GM12878 (cell line): Measurements from ENCODE around the gene CLPTM1L. TPM values are rescaled to one million over a fixed set of nuclear protein-coding genes. Genes with fewer than 3 reads are reported as not detected.

ENCODE experiments used
- ATAC-seq: fragments of 200-7000 bp; cut with Tn5 transposase; 3 replicates; pipeline ENCODE4 v1.9.1; 2020; ENCODE audit warnings: mild to moderate bottlenecking, moderate library complexity
- BruUV-seq: library from RNA; stranded (reverse); fragments of 400-500 nt; replicated peaks from 2 replicates; lab custom pipeline; 2021; lab: Mats Ljungman, UMichigan
- CTCF ChIA-PET: fragments of 300-600 bp; sonication (Branson Sonifier 250); formaldehyde crosslinking; extraction: SDS; loops from one replicate; lab custom pipeline; 2021; ENCODE audit warnings: inconsistent platforms; lab: Yijun Ruan, JAX
- POLR2A ChIA-PET: fragments of 350-600 bp; formaldehyde crosslinking; extraction: SDS; loops from one replicate; lab custom pipeline; 2021; ENCODE audit warnings: inconsistent platforms; lab: Charles Lee
- RAD21 ChIA-PET: fragments of 300-600 bp; sonication (Branson Sonifier 250); formaldehyde crosslinking; loops from one replicate; lab custom pipeline; 2023; ENCODE audit warnings: antibody characterized with exemption; ENCODE audit not compliant: unreplicated experiment; lab: Charles Lee
- SMC1A ChIA-PET: fragments of 300-600 bp; sonication (Branson Sonifier 250); formaldehyde crosslinking; loops from one replicate; lab custom pipeline; 2023; ENCODE audit not compliant: unreplicated experiment, uncharacterized antibody; lab: Charles Lee
- DNase-seq: peaks from one replicate; pipeline ENCODE4 v3.0.0-alpha.2; 2011; ENCODE audit warnings: low read depth, low spot score
- FAIRE-seq: peaks from 3 replicates; lab custom pipeline; 2011; peaks lifted over from hg19 to GRCh38; lab: Jason Lieb, UNC
- H2AFZ ChIP-seq: 2 replicates; pipeline ENCODE4 v1.6.0; 2011; ENCODE audit warnings: low read depth, low read length, control low read depth; ENCODE audit not compliant: control insufficient read depth
- H3K27ac ChIP-seq: 2 replicates; pipeline ENCODE4 v1.5.1; 2011; ENCODE audit warnings: control low read depth; ENCODE audit not compliant: control insufficient read depth, insufficient read depth
- H3K27me3 ChIP-seq, 2 experiments: replicated peaks in 1 of 2; 2 replicates each; pipeline versions ENCODE4 v1.6.0 to v1.6.1; 2011; ENCODE audit warnings: low read length in 1 of 2; ENCODE audit not compliant: control insufficient read depth in 2 of 2, insufficient read depth in 2 of 2
- H3K36me3 ChIP-seq, 2 experiments: 2 replicates each; pipeline ENCODE4 v1.5.1; 2011; ENCODE audit warnings: low read length in 1 of 2; ENCODE audit not compliant: control insufficient read depth in 2 of 2, insufficient read depth in 2 of 2
- H3K4me1 ChIP-seq: 2 replicates; pipeline ENCODE4 v1.6.1; 2011; ENCODE audit warnings: mild to moderate bottlenecking, low read length, moderate library complexity, mixed read lengths; ENCODE audit not compliant: control insufficient read depth, insufficient read depth
- H3K4me2 ChIP-seq: 2 replicates; pipeline ENCODE4 v1.6.0; 2011; ENCODE audit warnings: control low read depth; ENCODE audit not compliant: control insufficient read depth, insufficient read depth
- H3K4me3 ChIP-seq: fragments of 200-600 bp; sonication (generic); 2 replicates; pipeline ENCODE4 v1.5.1; 2016
- H3K79me2 ChIP-seq: 2 replicates; pipeline ENCODE4 v1.6.0; 2011; ENCODE audit warnings: low read length; ENCODE audit not compliant: control insufficient read depth, insufficient read depth
- H3K9ac ChIP-seq: 2 replicates; pipeline ENCODE4 v1.8.0; 2011; ENCODE audit warnings: low read length, control low read depth, mixed read lengths; ENCODE audit not compliant: control insufficient read depth, insufficient read depth
- H3K9me3 ChIP-seq: replicated peaks from 3 replicates; pipeline ENCODE4 v1.5.1; 2011; ENCODE audit warnings: mild to moderate bottlenecking, low read length; ENCODE audit not compliant: control insufficient read depth, insufficient read depth
- H4K20me1 ChIP-seq: 2 replicates; pipeline ENCODE4 v1.6.0; 2011; ENCODE audit not compliant: control insufficient read depth, insufficient read depth
- BHLHE40 ChIP-seq, 2 experiments: fragments of 450-650 bp in 1 of 2; IDR thresholded peaks; 2 replicates each; pipeline ENCODE4 v1.6.1; 2011 to 2017; ENCODE audit warnings: low read depth in 2 of 2, borderline replicate concordance in 1 of 2, improper control_type of control experiment in 1 of 2, low read length in 1 of 2, mild to moderate bottlenecking in 1 of 2
- NR2F1 ChIP-seq: fragments of 450-650 bp; conservative IDR thresholded peaks from 2 replicates; pipeline ENCODE4 v1.6.1; 2017; ENCODE audit warnings: mild to moderate bottlenecking
- TARDBP ChIP-seq: IDR thresholded peaks from 2 replicates; pipeline ENCODE4 v1.6.1; 2016; ENCODE audit warnings: borderline replicate concordance
- WGBS: methylation state at CpG from one replicate; pipeline ENCODE4 v1.1.6; 2016; ENCODE audit warnings: low lambda C conversion rate; ENCODE audit not compliant: insufficient replicate concordance, insufficient coverage; ENCODE audit errors: missing lambda C conversion rate; 5-methylcytosine and 5-hydroxymethylcytosine counted together
- in situ Hi-C: fragments of 300-500 bp; cut with MboI; formaldehyde crosslinking; loops from 9 replicates; pipeline ENCODE4 v1.14.3; 2018; ENCODE audit warnings: mixed read lengths
- intact Hi-C: fragments of 100-400 bp; cut with micrococcal nuclease; formaldehyde crosslinking; loops from one replicate; pipeline ENCODE4 v1.14.2; 2022; ENCODE audit not compliant: unreplicated experiment
- polyA plus RNA-seq, 11 experiments: library from polyadenylated mRNA; depleted of rRNA in 4 of 11; unstranded in 6 of 11; stranded (reverse) in 5 of 11; fragments of >200 nt; fragmentation: Nextera tagmentation in 4 of 11; fragmentation: Illumina TruSeq in 1 of 11; extraction: Ambion mirVana in 4 of 11; extraction: Trizol in 1 of 11; gene quantifications; 1 replicate in 1 of 11; 2 replicates in 10 of 11; pipeline versions ENCODE4 v1.2.1 to v1.2.3, GENCODE V29; 2011 to 2016; ENCODE audit warnings: inconsistent platforms in 2 of 11, missing spikeins in 2 of 11, low read depth in 1 of 11
- total RNA-seq, 4 experiments: library from RNA; depleted of rRNA in 3 of 4; stranded (reverse); fragments of >200 nt in 3 of 4; fragmentation: Illumina TruSeq in 1 of 4; extraction: Trizol in 1 of 4; gene quantifications; 2 replicates each; pipeline versions ENCODE4 v1.2.1 to v1.2.3, GENCODE V29; 2013 to 2021
- TF ChIP-seq, protein P1 (sequence below): fragments of 450-650 bp; IDR thresholded peaks from 2 replicates; pipeline ENCODE4 v1.6.1; 2016; ENCODE audit warnings: mild to moderate bottlenecking, moderate library complexity, borderline replicate concordance

The CLPTM1L gene
- total and polyA plus RNA-seq, 10 of the 15 experiments (the other 5 are each of a cell fraction or from before 2014, with no cell fraction given), result 2.9 to 278 (median 135) TPM

DNA sequence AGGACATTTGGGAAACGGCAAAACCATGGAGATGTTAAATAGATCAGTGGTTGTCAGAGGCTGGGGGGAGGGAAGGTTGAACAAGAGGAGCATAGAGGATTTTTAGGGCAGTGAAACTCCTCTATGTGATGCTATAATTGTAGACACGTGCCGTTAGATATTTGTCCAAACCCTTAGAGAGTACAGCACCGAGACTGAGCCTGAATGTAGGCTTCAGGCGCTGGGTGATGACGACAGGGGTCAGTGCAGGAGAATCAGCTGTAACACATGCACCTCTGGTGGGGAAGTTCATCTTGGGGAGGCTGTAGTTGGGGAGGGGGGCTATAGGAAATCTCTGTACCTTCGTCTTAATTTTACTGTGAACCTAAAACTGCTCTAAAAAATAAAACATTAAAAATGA, 22.2 kb upstream of the CLPTM1L start:
- POLR2A ChIA-PET, result no interaction called here

More for the DNA sequence above, 22.2 kb upstream of the CLPTM1L start:
- Histone ChIP-seq H3K4me3 (no peak overlapping the region), H2AFZ (no peak overlapping the region), H3K79me2 (no peaks in the 10 kb centered on the region), H3K9ac (no peak overlapping the region), H3K4me1 (peaks cover 9% of the 10 kb centered on the region), H3K27ac (no peak overlapping the region), H3K4me2 (no peak overlapping the region), H3K36me3 (no peaks in the 10 kb centered on the region), H3K9me3 (no peaks in the 10 kb centered on the region), H3K27me3 (no peaks in the 10 kb centered on the region; a peak in 2 of 4 replicates), H4K20me1 (no peaks in the 10 kb centered on the region)
- ChIA-PET CTCF (no interaction called here), RAD21 (no interaction called here), SMC1A (no interaction called here)
- in situ Hi-C loops, result no loop called here
- peak in 1 of 2 experiments; percentile 41; a peak in 1 of 4 replicates for TF ChIP-seq BHLHE40 (IDR thresholded peaks at IDR 0.05; ENCODE audit: borderline replicate concordance in 1 of 2, low read depth in 2 of 2, low read length in 1 of 2)
- no peak for TF ChIP-seq NR2F1
- TF ChIP-seq, protein P1, sequence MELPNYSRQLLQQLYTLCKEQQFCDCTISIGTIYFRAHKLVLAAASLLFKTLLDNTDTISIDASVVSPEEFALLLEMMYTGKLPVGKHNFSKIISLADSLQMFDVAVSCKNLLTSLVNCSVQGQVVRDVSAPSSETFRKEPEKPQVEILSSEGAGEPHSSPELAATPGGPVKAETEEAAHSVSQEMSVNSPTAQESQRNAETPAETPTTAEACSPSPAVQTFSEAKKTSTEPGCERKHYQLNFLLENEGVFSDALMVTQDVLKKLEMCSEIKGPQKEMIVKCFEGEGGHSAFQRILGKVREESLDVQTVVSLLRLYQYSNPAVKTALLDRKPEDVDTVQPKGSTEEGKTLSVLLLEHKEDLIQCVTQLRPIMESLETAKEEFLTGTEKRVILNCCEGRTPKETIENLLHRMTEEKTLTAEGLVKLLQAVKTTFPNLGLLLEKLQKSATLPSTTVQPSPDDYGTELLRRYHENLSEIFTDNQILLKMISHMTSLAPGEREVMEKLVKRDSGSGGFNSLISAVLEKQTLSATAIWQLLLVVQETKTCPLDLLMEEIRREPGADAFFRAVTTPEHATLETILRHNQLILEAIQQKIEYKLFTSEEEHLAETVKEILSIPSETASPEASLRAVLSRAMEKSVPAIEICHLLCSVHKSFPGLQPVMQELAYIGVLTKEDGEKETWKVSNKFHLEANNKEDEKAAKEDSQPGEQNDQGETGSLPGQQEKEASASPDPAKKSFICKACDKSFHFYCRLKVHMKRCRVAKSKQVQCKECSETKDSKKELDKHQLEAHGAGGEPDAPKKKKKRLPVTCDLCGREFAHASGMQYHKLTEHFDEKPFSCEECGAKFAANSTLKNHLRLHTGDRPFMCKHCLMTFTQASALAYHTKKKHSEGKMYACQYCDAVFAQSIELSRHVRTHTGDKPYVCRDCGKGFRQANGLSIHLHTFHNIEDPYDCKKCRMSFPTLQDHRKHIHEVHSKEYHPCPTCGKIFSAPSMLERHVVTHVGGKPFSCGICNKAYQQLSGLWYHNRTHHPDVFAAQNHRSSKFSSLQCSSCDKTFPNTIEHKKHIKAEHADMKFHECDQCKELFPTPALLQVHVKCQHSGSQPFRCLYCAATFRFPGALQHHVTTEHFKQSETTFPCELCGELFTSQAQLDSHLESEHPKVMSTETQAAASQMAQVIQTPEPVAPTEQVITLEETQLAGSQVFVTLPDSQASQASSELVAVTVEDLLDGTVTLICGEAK, result no peak
- no peak for TF ChIP-seq TARDBP
- BruUV-seq, result no TSS peak
- intact Hi-C loops, result no loop called here
- 6% methylated on average over 7 of the region's 7 CpGs for WGBS
- DNase-seq (no peak), ATAC-seq (peak; percentile 44), FAIRE-seq (no peak)
